HG02973 (cell line): ENCODE measurements around the gene DOCK2.
A peak's percentile ranks its signal among the peaks of the same experiment; 100 is the strongest.
"Not testable (repeated sequence)": the region's sequence is repeated elsewhere in the genome, so short reads cannot be mapped to it uniquely, and the experiment has no call there.

Experiments used
- ATAC-seq: cut with Tn5 transposase; IDR thresholded peaks from one replicate; pipeline ENCODE4 v1.9.1; 2021; ENCODE audit warnings: moderate library complexity; ENCODE audit not compliant: unreplicated experiment

The DOCK2 gene

DNA sequence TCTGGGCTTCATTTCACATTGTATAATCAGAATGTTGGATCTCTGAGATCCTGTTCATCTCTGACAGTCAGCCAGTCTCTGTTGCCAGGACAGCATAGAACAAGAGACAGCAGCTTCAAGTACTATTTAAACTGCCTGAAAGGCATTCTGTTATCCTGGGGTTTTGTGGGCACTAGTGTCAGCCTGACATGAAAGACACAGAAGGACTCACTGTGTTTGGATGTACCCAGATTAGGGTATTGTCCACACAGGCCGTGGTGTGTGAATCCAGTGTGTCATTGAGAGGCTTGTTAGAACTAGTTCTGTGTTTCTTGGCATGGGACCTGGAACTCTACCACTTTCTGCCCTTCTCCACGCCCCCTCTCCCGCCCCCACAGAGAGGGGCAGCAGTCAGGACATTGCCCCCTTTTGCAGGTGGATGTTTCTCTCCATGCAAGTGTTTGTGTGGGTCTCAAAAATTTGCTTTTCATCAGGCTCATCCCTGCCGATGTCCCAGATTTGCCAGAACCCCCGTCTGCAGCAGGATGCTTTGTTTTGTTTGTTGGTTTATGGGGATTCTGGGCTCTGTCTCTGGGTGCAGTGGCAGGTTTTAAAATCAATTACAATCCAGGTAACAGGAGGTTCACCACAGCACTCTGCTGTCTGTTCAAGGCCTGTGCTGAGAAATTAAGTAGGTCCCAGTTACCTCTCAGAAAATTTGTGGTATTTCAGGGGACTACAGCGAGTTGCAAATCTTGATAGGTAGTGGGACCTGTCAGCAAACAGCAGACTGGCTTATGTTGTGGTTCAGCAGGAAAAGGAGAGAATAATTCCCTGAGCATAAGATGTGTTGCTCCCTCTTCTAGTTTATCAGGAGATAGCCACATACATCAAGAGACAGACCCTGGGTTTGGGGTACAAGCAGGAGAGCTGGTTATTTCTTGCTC, 144.6 kb downstream of the DOCK2 start:
- no peak for ATAC-seq

GRCh38 chr5:169785771-169786618, 148.9 kb downstream of the DOCK2 start:
- no peak for ATAC-seq

DNA sequence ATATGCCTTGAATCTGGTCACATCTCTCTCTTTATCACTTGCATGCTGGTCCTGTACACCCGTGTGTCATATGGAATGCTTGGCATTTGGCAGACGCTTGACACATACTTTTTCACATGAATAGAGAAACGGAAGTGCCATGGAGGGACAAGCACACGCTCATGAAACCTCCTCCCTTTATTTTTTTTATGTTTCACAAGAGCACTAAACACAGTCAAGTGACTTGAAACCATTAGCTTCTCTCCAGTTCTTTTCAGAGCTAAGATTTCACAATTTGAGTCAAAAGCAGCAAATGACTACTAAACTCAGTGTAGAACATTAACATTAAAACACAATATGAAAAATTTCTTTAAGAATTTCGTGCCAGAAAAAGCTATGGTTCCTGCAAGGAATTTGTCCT, 151.1 kb downstream of the DOCK2 start:
- no peak for ATAC-seq

GRCh38 chr5:169789417-169789940, 152.4 kb downstream of the DOCK2 start:
- ATAC-seq = no peak

DNA sequence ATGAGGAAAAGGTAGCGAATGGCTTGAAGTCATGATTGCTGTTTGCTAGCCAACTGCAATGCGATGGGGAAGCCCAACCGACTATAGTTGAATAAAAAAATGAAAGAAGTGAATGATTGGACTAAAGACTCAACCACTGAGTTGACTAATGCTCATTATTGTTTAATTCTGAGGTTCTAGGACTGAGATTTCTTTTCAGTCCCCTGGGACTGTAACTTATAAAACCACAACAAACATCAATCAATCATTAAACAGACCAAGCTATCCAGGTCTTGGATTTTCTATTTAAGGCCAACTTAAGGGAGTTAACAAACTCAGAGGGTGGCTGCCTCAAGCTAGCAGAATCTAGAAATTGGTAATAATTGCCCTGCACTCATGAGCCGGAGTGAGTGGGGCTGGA, 154.2 kb downstream of the DOCK2 start:
- no peak for ATAC-seq

DNA sequence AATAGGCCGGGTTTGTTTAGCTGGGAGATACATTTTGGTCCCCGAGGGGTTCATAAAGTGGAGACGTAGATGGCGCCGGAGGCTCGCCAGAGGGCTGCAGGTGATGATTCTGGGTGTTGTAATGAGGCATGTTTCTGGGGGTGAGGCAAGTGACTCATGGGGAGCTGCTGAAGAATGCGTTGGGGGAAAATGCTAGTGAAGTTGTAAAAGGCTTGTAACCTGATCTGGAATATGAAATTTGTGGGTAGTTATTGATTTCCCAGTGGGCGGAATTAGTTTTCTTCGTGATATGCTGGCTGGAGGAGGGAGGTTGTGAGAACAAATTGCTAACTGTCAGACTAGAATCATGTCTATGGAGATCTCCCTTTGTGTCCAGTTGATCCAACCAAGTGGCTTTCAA, 158.3 kb downstream of the DOCK2 start:
- no peak for ATAC-seq

DNA sequence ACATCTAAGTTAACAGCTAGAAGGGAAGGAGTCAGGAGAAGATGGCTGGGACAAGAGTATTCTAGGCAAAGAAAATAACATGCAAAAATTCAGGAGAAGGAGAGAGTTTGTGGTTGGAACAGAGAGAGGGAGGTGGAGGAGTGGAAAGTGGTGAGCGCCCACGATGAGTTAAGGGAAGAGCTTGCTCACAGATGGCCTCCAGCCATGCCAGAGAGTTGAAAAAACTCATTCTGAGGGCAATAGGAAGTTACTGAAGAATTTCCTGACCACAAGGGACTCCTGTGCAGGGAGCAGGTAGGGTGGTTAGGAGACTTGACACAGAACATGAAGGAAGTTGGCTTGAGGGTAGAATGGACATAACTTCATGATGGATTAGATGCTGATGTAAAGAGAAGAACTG, 159.7 kb downstream of the DOCK2 start:
- no peak for ATAC-seq

GRCh38 chr5:169797577-169797976, 160.5 kb downstream of the DOCK2 start:
- no peak for ATAC-seq

GRCh38 chr5:169798438-169798837, 161.4 kb downstream of the DOCK2 start:
- no peak for ATAC-seq

GRCh38 chr5:169798906-169799660, 162.0 kb downstream of the DOCK2 start:
- ATAC-seq = no peak

DNA sequence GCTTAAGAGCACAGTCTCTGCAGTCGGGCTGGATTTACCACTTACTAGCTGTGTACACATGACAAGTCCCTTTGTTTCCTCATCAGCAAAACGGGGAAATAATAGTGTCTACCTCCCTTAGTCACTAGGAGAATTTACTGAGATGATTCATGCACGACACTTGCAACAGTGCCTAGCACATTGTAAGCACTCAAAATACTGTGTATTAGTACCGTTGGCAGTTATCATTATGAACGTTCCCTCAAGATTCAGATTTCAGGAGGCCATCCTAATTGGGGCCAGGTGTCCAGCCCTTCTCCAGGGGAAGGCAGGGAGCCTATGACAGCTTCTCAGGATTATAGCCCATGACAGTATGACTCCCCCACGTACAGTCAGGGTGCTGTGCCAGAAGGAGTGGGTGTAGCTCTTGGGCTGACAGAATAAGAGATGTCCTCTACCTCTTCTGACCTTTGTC, 164.3 kb downstream of the DOCK2 start:
- ATAC-seq = no peak

- no peak for ATAC-seq
Measured at GRCh38 chr5:169801781-169802180, 164.7 kb downstream of the DOCK2 start.

GRCh38 chr5:169803077-169803981, 166.3 kb downstream of the DOCK2 start:
- ATAC-seq = no peak

DNA sequence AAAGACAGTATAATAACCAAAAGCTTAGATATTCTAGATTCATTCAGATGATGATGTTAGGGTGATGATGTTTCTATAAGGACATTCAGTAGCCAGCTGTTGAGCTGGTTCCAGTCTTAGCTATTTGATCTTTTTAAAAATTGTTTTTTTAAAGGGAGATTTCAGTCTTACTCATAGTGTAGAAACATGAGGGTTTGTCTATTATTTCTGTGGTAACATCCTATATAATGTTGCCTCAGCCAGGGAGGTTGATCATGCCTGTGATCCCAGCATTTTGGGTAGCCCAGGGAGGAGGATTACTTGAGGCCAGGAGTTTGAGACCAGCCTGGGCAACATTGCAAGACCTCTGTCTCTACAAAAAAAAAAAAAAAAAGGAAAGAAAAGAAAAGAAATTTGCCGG, 167.8 kb downstream of the DOCK2 start:
- no peak for ATAC-seq

DNA sequence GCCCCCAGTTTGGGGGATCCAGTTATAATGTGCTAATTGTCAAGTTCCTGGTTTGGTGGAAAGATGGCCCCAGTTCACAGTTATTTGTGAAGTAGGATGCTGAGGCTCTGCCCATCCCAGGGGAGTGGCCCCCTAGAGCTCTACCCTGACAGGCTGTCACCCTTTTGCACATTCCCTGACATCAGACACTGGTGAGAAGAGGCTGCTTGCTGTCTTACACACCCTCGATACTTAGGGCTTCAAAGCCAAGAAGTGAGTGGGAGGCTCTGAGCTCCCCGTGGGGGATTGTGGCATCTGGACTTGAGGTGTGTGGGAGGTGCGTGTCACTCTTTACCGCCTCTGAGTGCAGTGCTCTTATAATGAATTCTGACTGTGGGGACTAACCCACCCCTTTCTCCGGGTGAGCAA, 168.5 kb downstream of the DOCK2 start:
- peak; percentile 88 for ATAC-seq

DNA sequence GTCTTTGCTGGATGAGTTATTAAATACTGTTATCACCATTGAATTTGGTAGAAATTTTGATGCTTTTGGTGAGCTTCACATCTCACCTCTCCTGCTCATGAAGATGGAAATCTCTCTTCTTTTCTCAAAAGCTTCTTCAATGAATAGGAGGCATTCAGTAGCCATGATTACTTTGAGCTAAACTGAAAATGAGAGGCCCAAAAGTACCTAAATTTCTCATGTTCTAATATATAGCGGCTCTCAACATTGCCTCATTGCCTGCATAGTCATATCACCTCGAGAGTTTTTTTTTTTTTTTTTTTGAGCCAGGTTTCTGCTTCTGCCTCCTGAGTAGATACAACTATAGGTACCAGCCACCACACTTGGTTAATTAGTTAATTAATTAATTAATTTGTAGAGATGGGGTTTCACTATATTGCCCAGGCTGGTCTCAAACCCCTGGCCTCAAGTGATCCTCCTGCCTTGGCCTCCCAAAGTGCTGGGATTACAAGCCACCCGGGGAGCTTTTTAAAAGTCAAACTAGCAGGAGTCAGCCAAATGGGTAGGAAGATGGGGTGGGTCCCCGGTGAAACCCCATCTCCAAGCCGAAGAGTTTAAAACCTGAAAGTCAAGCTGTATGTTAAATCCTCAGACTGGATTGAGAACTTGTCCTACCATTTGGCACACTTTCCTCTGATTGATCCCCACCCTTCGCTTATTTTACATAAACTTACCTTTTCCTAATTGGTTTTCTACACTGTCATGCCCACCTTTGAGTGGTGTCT, 169.0 kb downstream of the DOCK2 start:
- peak; percentile 71 for ATAC-seq

- ATAC-seq = no peak
Measured at GRCh38 chr5:169808118-169808581, 171.1 kb downstream of the DOCK2 start.

- ATAC-seq = not testable (repeated sequence)
Measured at GRCh38 chr5:169808880-169809279, 171.8 kb downstream of the DOCK2 start.

DNA sequence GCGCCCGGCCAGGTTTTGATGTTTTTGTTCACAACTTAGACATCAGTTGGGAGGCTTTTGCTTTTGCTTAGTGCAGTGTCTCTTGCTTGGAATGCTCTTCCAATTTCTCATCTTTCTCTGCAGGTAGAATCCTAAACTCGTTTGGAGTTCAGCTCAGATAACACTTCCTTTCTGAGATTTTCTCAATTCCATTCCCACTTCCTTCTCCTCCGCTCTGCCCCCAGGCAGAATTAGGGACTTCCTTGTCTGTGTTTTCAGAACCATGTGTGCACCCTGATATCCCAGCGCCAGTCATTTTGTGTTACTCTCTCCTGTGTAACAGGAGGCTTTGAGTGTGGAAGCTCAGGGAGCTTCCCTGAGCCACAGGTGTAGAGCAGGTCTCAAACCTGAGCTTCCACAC, 172.2 kb downstream of the DOCK2 start:
- ATAC-seq = no peak
